ACC112 (cell line): ENCODE measurements around the gene SLC9A1.

Experiments used
- H2AFZ ChIP-seq: fragments of 200-600 bp; sonication (generic); one replicate; pipeline ENCODE4 v1.6.0; 2017; ENCODE audit warnings: antibody characterized with exemption, low read length; ENCODE audit not compliant: unreplicated experiment
- H3K27ac ChIP-seq: fragments of 200-600 bp; sonication (generic); 2 replicates; pipeline ENCODE4 v1.5.1; 2014; ENCODE audit warnings: low read depth, mild to moderate bottlenecking, antibody characterized with exemption, low read length, moderate library complexity
- H3K27me3 ChIP-seq: fragments of 200-600 bp; sonication (generic); 2 replicates; pipeline ENCODE4 v1.6.1; 2014; ENCODE audit warnings: mild to moderate bottlenecking, antibody characterized with exemption, low read length, moderate library complexity, mixed read lengths; ENCODE audit not compliant: insufficient read depth
- H3K36me3 ChIP-seq: fragments of 200-600 bp; sonication (generic); 2 replicates; pipeline ENCODE4 v1.6.1; 2016; ENCODE audit warnings: mild to moderate bottlenecking, antibody characterized with exemption, low read length, moderate library complexity, mixed read lengths; ENCODE audit not compliant: insufficient read depth
- H3K4me1 ChIP-seq: fragments of 200-600 bp; sonication (generic); one replicate; pipeline ENCODE4 v1.6.1; 2016; ENCODE audit warnings: low read length, mixed read lengths; ENCODE audit not compliant: insufficient read depth, unreplicated experiment, control insufficient read depth
- H3K4me3 ChIP-seq: fragments of 200-600 bp; sonication (generic); 2 replicates; pipeline ENCODE4 v1.5.1; 2014; ENCODE audit warnings: mild to moderate bottlenecking, low read depth, low read length
- H3K79me2 ChIP-seq: fragments of 200-600 bp; sonication (generic); one replicate; pipeline ENCODE4 v1.6.0; 2016; ENCODE audit warnings: low read length; ENCODE audit not compliant: control insufficient read depth, unreplicated experiment, insufficient read depth

Gene SLC9A1

DNA sequence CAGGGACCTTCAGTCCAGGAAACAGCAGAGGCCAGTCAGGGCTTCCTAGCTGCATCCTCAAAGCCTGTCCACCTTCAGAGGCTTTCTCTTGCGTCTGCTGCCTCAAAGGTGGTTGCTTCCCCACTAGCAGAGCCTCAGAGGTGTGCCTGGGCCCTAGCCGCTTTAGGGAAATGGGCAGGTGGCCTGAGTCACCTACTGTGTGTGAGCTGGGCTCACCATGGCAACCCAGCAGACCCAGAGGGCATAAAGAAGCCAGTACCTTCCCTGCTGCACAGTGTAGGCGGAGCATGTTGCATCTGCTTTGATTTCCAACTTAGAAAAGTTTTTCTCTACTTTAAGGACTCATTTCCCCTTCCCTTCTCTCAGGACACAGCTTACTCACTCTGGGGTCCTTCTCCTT lies 12.5 kb downstream of the SLC9A1 start:
- no peak overlapping the region for H3K27ac ChIP-seq
- peaks cover 31% of the 10 kb centered on the region for H3K4me1 ChIP-seq
- H3K4me3 ChIP-seq: no peak overlapping the region
- H2AFZ ChIP-seq: no peak overlapping the region
- H3K27me3 ChIP-seq: no peaks in the 10 kb centered on the region
- no peaks in the 10 kb centered on the region for H3K36me3 ChIP-seq
- peaks cover 59% of the 10 kb centered on the region for H3K79me2 ChIP-seq

GRCh38 chr1:27141266-27142003 lies 13.5 kb downstream of the SLC9A1 start:
- no peak overlapping the region for H3K4me3 ChIP-seq
- peaks cover 30% of the 10 kb centered on the region for H3K4me1 ChIP-seq
- no peaks in the 10 kb centered on the region for H3K27me3 ChIP-seq
- H2AFZ ChIP-seq: no peak overlapping the region
- no peak overlapping the region for H3K27ac ChIP-seq
- no peaks in the 10 kb centered on the region for H3K36me3 ChIP-seq
- H3K79me2 ChIP-seq: peaks cover 59% of the 10 kb centered on the region

- H3K4me1 ChIP-seq: peaks cover 19% of the 10 kb centered on the region
- H3K36me3 ChIP-seq: no peaks in the 10 kb centered on the region
- no peak overlapping the region for H3K4me3 ChIP-seq
- H3K27ac ChIP-seq: no peak overlapping the region
- no peak overlapping the region for H2AFZ ChIP-seq
- peaks cover 51% of the 10 kb centered on the region for H3K79me2 ChIP-seq
- no peaks in the 10 kb centered on the region for H3K27me3 ChIP-seq
Observed at GRCh38 chr1:27139980-27140379, 14.9 kb downstream of the SLC9A1 start.

DNA sequence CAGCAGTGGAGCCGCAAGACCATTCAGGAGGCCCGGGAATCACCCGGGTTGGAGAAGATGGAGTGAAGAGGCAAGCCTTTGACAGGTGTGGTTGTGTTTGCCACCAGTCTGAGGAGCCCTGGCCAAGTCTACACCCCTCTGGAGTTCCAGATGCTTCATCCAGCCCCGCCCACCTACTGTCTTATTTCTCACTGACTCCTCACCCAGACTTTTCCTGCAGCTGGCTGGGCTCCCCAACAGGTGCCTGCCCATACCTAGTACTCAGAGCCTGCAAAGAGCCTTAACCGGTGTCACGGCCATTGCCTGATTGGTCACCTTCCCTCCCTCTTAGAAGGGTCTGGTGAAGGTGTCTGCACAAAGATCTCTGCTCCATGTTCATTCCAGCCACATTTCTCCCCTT lies 16.0 kb downstream of the SLC9A1 start:
- H3K79me2 ChIP-seq: peaks cover 41% of the 10 kb centered on the region
- peaks cover 19% of the 10 kb centered on the region for H3K4me1 ChIP-seq
- H3K36me3 ChIP-seq: no peaks in the 10 kb centered on the region
- no peaks in the 10 kb centered on the region for H3K27me3 ChIP-seq
- no peak overlapping the region for H3K4me3 ChIP-seq
- no peak overlapping the region for H2AFZ ChIP-seq
- H3K27ac ChIP-seq: no peak overlapping the region

- Histone ChIP-seq H3K4me3 (no peak overlapping the region), H3K27me3 (no peaks in the 10 kb centered on the region), H2AFZ (no peak overlapping the region), H3K36me3 (no peaks in the 10 kb centered on the region), H3K4me1 (peaks cover 15% of the 10 kb centered on the region), H3K27ac (no peak overlapping the region), H3K79me2 (peaks cover 37% of the 10 kb centered on the region)
Observed at GRCh38 chr1:27138368-27138767, 16.6 kb downstream of the SLC9A1 start.

DNA sequence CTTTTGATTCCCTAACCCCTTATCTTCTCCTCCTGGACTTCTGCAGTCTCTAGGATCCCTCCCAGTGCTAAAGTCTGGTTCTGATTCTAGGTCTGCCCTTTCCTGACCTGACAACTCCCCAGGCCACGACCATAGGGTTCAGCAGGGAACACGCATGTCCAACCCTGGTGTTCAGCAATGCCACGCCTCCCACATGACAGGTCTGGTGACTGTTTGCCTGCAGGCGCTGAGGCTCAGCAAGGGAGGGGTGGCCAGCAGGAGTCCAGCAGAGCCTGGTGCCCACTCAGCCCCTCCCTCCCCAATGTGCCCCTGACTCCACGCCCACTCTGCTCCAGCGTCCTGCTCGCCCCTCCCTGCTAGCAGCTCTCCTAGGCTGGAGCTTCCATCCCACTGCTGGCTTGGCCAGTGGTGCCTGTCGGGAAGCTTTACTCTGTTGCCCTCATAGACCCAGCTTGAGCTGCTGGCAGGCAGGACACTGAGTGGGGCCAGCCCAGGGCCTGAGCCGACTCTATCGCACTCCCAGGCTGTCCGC lies 17.3 kb downstream of the SLC9A1 start:
- H3K4me1 ChIP-seq: peaks cover 8% of the 10 kb centered on the region
- no peak overlapping the region for H3K4me3 ChIP-seq
- no peaks in the 10 kb centered on the region for H3K27me3 ChIP-seq
- H2AFZ ChIP-seq: no peak overlapping the region
- H3K27ac ChIP-seq: no peak overlapping the region
- H3K36me3 ChIP-seq: no peaks in the 10 kb centered on the region
- H3K79me2 ChIP-seq: peaks cover 32% of the 10 kb centered on the region

- no peaks in the 10 kb centered on the region for H3K36me3 ChIP-seq
- no peaks in the 10 kb centered on the region for H3K27me3 ChIP-seq
- peaks cover 27% of the 10 kb centered on the region for H3K79me2 ChIP-seq
- H3K27ac ChIP-seq: no peak overlapping the region
- peaks cover 4% of the 10 kb centered on the region for H3K4me1 ChIP-seq
- no peak overlapping the region for H2AFZ ChIP-seq
- no peak overlapping the region for H3K4me3 ChIP-seq
Observed at GRCh38 chr1:27136998-27137542, 17.9 kb downstream of the SLC9A1 start.

GRCh38 chr1:27136236-27136551 lies 18.7 kb downstream of the SLC9A1 start:
- H2AFZ ChIP-seq: no peak overlapping the region
- H3K4me1 ChIP-seq: peaks cover 4% of the 10 kb centered on the region
- no peak overlapping the region for H3K4me3 ChIP-seq
- H3K79me2 ChIP-seq: peaks cover 18% of the 10 kb centered on the region
- H3K36me3 ChIP-seq: no peaks in the 10 kb centered on the region
- no peak overlapping the region for H3K27ac ChIP-seq
- H3K27me3 ChIP-seq: no peaks in the 10 kb centered on the region

- H3K79me2 ChIP-seq: peaks cover 20% of the 10 kb centered on the region
- H3K4me1 ChIP-seq: peaks cover 4% of the 10 kb centered on the region
- no peaks in the 10 kb centered on the region for H3K36me3 ChIP-seq
- no peak overlapping the region for H3K4me3 ChIP-seq
- H3K27me3 ChIP-seq: no peaks in the 10 kb centered on the region
- H2AFZ ChIP-seq: no peak overlapping the region
- H3K27ac ChIP-seq: no peak overlapping the region
Observed at GRCh38 chr1:27135541-27136235, 19.2 kb downstream of the SLC9A1 start.

DNA sequence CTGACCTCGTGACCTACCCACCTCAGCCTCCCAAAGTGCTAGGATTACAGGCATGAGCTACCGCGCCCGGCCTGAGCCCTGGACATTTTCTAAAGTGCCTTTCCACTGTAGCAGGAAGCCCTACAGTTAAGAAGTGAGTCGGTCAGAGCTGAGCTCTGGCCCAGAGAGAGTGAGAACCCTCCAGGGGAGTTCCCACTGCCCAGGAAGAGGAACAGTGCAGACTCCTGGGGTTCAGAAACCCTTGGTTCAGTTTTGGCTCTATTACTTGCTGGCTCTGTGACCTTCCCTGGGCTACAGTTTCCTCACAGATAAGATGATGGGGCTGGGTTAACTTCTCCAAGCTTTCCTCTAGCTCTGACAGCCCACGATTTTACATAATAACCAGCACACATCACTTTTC lies 20.9 kb downstream of the SLC9A1 start:
- peaks cover 13% of the 10 kb centered on the region for H3K79me2 ChIP-seq
- H3K4me3 ChIP-seq: no peak overlapping the region
- peaks cover 4% of the 10 kb centered on the region for H3K4me1 ChIP-seq
- H3K27ac ChIP-seq: no peak overlapping the region
- no peak overlapping the region for H2AFZ ChIP-seq
- no peaks in the 10 kb centered on the region for H3K36me3 ChIP-seq
- H3K27me3 ChIP-seq: no peaks in the 10 kb centered on the region

- Histone ChIP-seq H3K36me3 (no peaks in the 10 kb centered on the region), H2AFZ (no peak overlapping the region), H3K27me3 (no peaks in the 10 kb centered on the region), H3K4me1 (peaks cover 4% of the 10 kb centered on the region), H3K4me3 (no peak overlapping the region), H3K79me2 (peaks cover 12% of the 10 kb centered on the region), H3K27ac (no peak overlapping the region)
Observed at GRCh38 chr1:27133158-27133557, 21.8 kb downstream of the SLC9A1 start.
